Ishikawa (cell line): ENCODE measurements around the gene CSF3R.

ENCODE experiments used
- CEBPB ChIP-seq: IDR thresholded peaks from 2 replicates; pipeline ENCODE4 v1.6.1; 2012
- CREB1 ChIP-seq: IDR thresholded peaks from 2 replicates; pipeline ENCODE4 v1.6.1; 2012; ENCODE audit warnings: low read depth
- EGR1 ChIP-seq: IDR thresholded peaks from 2 replicates; pipeline ENCODE4 v1.6.1; 2012
- EP300 ChIP-seq: IDR thresholded peaks from 2 replicates; pipeline ENCODE4 v1.6.1; 2012; ENCODE audit warnings: borderline replicate concordance
- FOXM1 ChIP-seq: IDR thresholded peaks from 2 replicates; pipeline ENCODE4 v1.6.1; 2012; ENCODE audit warnings: low read depth, borderline replicate concordance
- NFIC ChIP-seq: IDR thresholded peaks from 2 replicates; pipeline ENCODE4 v1.6.1; 2012
- RAD21 ChIP-seq: IDR thresholded peaks from 2 replicates; pipeline ENCODE4 v1.6.1; 2012; ENCODE audit warnings: low read depth
- REST ChIP-seq: IDR thresholded peaks from 2 replicates; pipeline ENCODE4 v1.6.1; 2012; ENCODE audit warnings: low read depth, mild to moderate bottlenecking
- TAF1 ChIP-seq: IDR thresholded peaks from 2 replicates; pipeline ENCODE4 v1.6.1; 2012; ENCODE audit warnings: low read depth, mild to moderate bottlenecking
- TCF12 ChIP-seq: IDR thresholded peaks from 2 replicates; pipeline ENCODE4 v1.6.1; 2012; ENCODE audit warnings: low read depth
- TEAD4 ChIP-seq: IDR thresholded peaks from 2 replicates; pipeline ENCODE4 v1.6.1; 2012
- USF1 ChIP-seq: IDR thresholded peaks from 2 replicates; pipeline ENCODE4 v1.6.1; 2012
- YY1 ChIP-seq: IDR thresholded peaks from 2 replicates; pipeline ENCODE4 v1.6.1; 2012; ENCODE audit warnings: low read depth
- ZBTB7A ChIP-seq: IDR thresholded peaks from 2 replicates; pipeline ENCODE4 v1.6.1; 2012; ENCODE audit warnings: low read depth
- TF ChIP-seq, protein P1 (sequence below): IDR thresholded peaks from 2 replicates; pipeline ENCODE4 v1.6.1; 2012

CSF3R gene

GRCh38 chr1:36493524-36493923 lies 10.8 kb upstream of the CSF3R start:
- TF ChIP-seq TAF1: no peak
- TF ChIP-seq, protein P1, sequence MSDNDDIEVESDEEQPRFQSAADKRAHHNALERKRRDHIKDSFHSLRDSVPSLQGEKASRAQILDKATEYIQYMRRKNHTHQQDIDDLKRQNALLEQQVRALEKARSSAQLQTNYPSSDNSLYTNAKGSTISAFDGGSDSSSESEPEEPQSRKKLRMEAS: no peak
- TF ChIP-seq FOXM1: no peak
- no peak for TF ChIP-seq YY1
- TF ChIP-seq ZBTB7A: no peak
- no peak for TF ChIP-seq USF1
- no peak for TF ChIP-seq REST
- no peak for TF ChIP-seq TEAD4
- TF ChIP-seq EGR1: no peak
- no peak for TF ChIP-seq NFIC

GRCh38 chr1:36492491-36492890 lies 9.8 kb upstream of the CSF3R start:
- TF ChIP-seq TCF12: no peak
- no peak for TF ChIP-seq REST

GRCh38 chr1:36487906-36488305 lies 5.2 kb upstream of the CSF3R start:
- no peak for TF ChIP-seq RAD21
- TF ChIP-seq TCF12: no peak
- TF ChIP-seq FOXM1: no peak
- TF ChIP-seq YY1: no peak
- no peak for TF ChIP-seq EP300
- TF ChIP-seq EGR1: no peak
- TF ChIP-seq NFIC: no peak
- no peak for TF ChIP-seq CREB1
- no peak for TF ChIP-seq ZBTB7A
- TF ChIP-seq TAF1: no peak

DNA sequence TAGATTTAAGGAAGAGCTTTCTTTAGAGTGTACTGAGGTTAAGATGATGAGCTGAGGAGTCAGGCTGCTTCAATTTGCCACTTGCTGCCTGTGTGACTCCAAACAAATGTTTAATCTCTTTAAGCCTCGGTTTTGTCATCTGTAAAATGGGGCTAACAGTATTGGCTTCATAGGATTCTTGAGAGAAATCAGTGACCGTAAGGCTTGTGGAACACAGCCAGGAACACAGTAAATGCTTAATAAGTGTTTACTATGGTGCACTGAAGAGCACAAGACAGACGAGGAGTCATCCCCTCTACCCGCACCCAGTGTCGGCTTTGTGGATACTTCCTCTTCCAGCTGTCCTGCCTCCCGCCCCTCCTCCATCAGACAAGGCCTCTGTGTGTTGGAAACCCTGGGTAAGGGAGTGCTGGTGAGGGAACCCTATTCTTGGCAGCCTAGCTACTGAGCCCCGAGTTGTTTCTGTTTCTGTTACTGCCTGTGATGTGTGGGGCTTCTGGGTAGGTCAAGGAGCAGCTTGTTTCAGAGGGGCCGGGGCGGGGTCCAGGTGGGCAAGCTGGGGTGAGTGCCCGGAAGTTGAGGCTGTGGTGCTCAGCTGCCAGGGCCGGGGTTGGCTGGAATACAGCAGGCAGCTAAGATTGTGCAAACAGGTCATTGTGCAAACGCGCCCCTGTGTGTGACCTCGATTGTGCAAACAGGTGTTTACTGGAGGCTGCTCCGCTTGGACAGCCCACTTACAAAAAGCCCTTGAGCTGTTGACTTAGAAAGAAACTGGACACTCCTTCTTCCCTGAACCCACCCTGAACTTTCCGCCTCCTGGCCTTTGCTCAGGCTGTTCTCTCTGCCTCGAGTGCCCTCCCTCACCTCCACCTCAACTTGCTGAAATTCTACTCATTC lies 4.0 kb upstream of the CSF3R start:
- no peak for TF ChIP-seq USF1
- TF ChIP-seq ZBTB7A: no peak
- TF ChIP-seq NFIC: no peak
- TF ChIP-seq TCF12: no peak
- no peak for TF ChIP-seq TAF1
- TF ChIP-seq, protein P1: no peak
- TF ChIP-seq EP300: no peak

GRCh38 chr1:36486093-36486438 lies 3.4 kb upstream of the CSF3R start:
- TF ChIP-seq CREB1: no peak
- TF ChIP-seq, protein P1: no peak
- no peak for TF ChIP-seq CEBPB
- TF ChIP-seq TAF1: no peak
- no peak for TF ChIP-seq NFIC
- TF ChIP-seq EGR1: no peak
- no peak for TF ChIP-seq REST
- no peak for TF ChIP-seq USF1
- no peak for TF ChIP-seq FOXM1
- TF ChIP-seq TCF12: no peak
- TF ChIP-seq TEAD4: no peak
- no peak for TF ChIP-seq EP300
